Measurements from ENCODE around the gene RPL22.

Gene RPL22

GRCh38 chr1:6144647-6145395, 54.6 kb downstream of the RPL22 start:
- Histone ChIP-seq H3K27me3 (no peaks in the 10 kb centered on the region), H3K4me3 (ENCODE audit: low read depth, low read length) (no peak overlapping the region), H3K36me3 (no peaks in the 10 kb centered on the region), H3K9me3 (no peaks in the 10 kb centered on the region), H3K4me1 (no peaks in the 10 kb centered on the region)
- TF ChIP-seq, protein P1, sequence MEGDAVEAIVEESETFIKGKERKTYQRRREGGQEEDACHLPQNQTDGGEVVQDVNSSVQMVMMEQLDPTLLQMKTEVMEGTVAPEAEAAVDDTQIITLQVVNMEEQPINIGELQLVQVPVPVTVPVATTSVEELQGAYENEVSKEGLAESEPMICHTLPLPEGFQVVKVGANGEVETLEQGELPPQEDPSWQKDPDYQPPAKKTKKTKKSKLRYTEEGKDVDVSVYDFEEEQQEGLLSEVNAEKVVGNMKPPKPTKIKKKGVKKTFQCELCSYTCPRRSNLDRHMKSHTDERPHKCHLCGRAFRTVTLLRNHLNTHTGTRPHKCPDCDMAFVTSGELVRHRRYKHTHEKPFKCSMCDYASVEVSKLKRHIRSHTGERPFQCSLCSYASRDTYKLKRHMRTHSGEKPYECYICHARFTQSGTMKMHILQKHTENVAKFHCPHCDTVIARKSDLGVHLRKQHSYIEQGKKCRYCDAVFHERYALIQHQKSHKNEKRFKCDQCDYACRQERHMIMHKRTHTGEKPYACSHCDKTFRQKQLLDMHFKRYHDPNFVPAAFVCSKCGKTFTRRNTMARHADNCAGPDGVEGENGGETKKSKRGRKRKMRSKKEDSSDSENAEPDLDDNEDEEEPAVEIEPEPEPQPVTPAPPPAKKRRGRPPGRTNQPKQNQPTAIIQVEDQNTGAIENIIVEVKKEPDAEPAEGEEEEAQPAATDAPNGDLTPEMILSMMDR (IDR thresholded peaks at IDR 0.05; ENCODE audit: low read depth, low read length) = no peak
- no peak for DNase-seq

DNA sequence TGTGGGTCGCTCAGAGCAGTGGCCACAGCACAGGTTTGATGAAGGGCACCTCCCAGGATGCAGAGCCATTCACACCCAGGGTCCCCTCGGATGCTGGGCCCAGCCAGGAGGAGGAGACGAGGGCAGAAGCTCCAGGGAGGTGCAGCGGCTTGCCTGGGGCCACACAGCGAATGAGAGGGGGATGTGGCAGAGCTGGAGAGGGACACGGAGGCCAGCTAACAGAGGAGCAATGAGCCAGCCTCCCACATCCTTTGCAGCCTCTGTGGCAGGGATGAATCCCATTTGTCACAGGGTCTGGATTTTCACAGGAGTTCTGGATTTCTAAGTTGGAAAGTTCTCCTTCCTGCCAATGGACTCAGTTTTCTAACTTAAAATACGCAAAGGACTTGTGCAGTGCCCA, 55.2 kb downstream of the RPL22 start:
- H3K9me3 ChIP-seq = no peaks in the 10 kb centered on the region
- DNase-seq = no peak
- H3K36me3 ChIP-seq = no peaks in the 10 kb centered on the region
- TF ChIP-seq, protein P1 (IDR thresholded peaks at IDR 0.05; ENCODE audit: low read depth, low read length) = no peak
- H3K4me3 ChIP-seq (ENCODE audit: low read depth, low read length) = no peak overlapping the region
- no peaks in the 10 kb centered on the region for H3K27me3 ChIP-seq
- no peaks in the 10 kb centered on the region for H3K4me1 ChIP-seq

DNA sequence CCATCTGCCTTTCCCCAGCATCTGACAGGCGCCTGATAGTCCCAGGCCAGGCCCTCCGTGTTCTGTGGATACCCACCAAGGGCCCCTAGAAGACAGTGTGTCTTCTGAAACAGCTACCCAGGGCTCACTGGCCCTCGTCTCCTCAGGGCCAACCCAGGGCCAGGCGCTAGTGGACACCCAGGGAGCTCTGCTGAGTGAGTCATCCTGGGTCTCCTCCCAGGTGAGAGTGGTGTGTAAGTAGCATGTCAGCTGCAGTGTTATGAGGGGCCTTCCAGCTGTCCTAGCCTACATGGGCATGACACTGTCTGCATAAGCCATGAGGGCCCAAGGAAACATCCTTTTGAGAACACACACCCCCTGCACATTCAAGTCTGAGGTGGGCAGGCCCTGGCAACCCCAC, 56.0 kb downstream of the RPL22 start:
- no peaks in the 10 kb centered on the region for H3K36me3 ChIP-seq
- H3K27me3 ChIP-seq = no peaks in the 10 kb centered on the region
- TF ChIP-seq, protein P1 (IDR thresholded peaks at IDR 0.05; ENCODE audit: low read depth, low read length) = no peak
- no peak for DNase-seq
- no peak overlapping the region for H3K4me3 ChIP-seq (ENCODE audit: low read depth, low read length)
- H3K9me3 ChIP-seq = no peaks in the 10 kb centered on the region
- H3K4me1 ChIP-seq = no peaks in the 10 kb centered on the region

DNA sequence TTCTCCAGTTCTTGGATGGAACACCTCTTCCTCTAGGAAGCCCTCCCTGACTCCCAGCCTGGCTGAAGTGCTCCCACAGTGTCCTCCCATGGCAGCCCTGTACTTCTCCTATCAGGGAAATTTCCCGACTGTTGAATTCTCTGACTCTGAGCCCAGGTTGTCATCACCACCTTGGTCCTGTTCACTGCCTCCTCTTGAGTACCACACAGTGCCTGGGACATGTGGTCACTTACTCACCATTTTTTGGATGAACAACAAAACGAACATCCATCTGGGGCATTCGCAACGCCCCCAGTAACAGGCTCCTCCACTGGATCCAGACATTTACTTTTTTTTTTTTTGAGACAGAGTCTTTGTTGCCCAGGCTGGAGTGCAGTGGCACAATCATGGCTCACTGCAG, 56.7 kb downstream of the RPL22 start:
- no peaks in the 10 kb centered on the region for H3K36me3 ChIP-seq
- no peak for DNase-seq
- no peaks in the 10 kb centered on the region for H3K27me3 ChIP-seq
- H3K4me3 ChIP-seq (ENCODE audit: low read depth, low read length) = no peak overlapping the region
- H3K9me3 ChIP-seq = no peaks in the 10 kb centered on the region
- TF ChIP-seq, protein P1 (IDR thresholded peaks at IDR 0.05; ENCODE audit: low read depth, low read length) = no peak
- no peaks in the 10 kb centered on the region for H3K4me1 ChIP-seq

- no peak overlapping the region for H3K4me3 ChIP-seq (ENCODE audit: low read depth, low read length)
- H3K4me1 ChIP-seq = no peaks in the 10 kb centered on the region
- no peaks in the 10 kb centered on the region for H3K9me3 ChIP-seq
- no peak for DNase-seq
- H3K27me3 ChIP-seq = no peaks in the 10 kb centered on the region
- no peaks in the 10 kb centered on the region for H3K36me3 ChIP-seq
- TF ChIP-seq, protein P1 (IDR thresholded peaks at IDR 0.05; ENCODE audit: low read depth, low read length) = no peak
Measured at GRCh38 chr1:6142036-6142621, 57.3 kb downstream of the RPL22 start.

DNA sequence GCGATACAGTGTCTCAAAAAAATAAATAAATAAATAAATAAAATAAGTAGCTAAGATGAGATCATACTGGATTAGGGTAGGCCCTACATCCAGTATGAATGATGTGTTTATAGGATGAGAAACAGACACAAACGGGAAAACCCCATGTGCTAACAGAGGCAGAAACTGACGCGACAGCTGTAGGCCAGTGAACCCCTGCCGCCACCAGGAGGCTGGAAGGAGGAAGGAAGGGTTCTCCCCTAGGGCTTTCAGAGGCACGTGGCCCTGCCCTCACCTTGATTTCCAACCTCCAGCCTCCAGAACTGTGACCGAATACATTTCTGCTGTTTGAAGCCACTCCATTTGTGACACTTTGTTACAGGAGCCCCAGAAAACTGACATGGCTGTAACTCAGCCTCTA, 57.8 kb downstream of the RPL22 start:
- Histone ChIP-seq H3K9me3 (no peaks in the 10 kb centered on the region), H3K4me3 (ENCODE audit: low read depth, low read length) (no peak overlapping the region), H3K36me3 (no peaks in the 10 kb centered on the region), H3K27me3 (no peaks in the 10 kb centered on the region), H3K4me1 (no peaks in the 10 kb centered on the region)
- DNase-seq = no peak
- TF ChIP-seq, protein P1 (IDR thresholded peaks at IDR 0.05; ENCODE audit: low read depth, low read length) = peak; percentile 18; the same call in 1 of the 2 replicates

Data from BE2C (cell line).